Ascending aorta (tissue), 2 donors: Measurements from ENCODE around the gene MIDN. TPM values are rescaled to one million over a fixed set of nuclear protein-coding genes. Genes with fewer than 3 reads are reported as not detected.
A peak's percentile ranks its signal among the peaks of the same experiment; 100 is the strongest.

Experiments used
- DNase-seq, 2 donors: peaks; one replicate each; pipeline ENCODE4 v3.0.0-alpha.2; 2019; ENCODE audit warnings: low spot score in 2 of 2
- H3K27ac ChIP-seq, 2 donors: fragments of 200-600 bp; sonication (generic); one replicate each; pipeline ENCODE4 v1.5.1; 2016 to 2017; ENCODE audit warnings: mild to moderate bottlenecking in 1 of 2
- H3K27me3 ChIP-seq: fragments of 200-600 bp; sonication (generic); one replicate; pipeline ENCODE4 v1.5.1; 2017
- H3K36me3 ChIP-seq, 2 donors: fragments of 200-600 bp; sonication (generic); one replicate each; pipeline ENCODE4 v1.5.1; 2016
- H3K4me1 ChIP-seq, 2 donors: fragments of 200-600 bp; sonication (generic); one replicate each; pipeline ENCODE4 v1.5.1; 2016 to 2017; ENCODE audit warnings: mild to moderate bottlenecking in 1 of 2
- H3K4me3 ChIP-seq, 2 donors: fragments of 200-600 bp; sonication (generic); one replicate each; pipeline ENCODE4 v1.5.1; 2016 to 2017; ENCODE audit warnings: mild to moderate bottlenecking in 1 of 2
- H3K9me3 ChIP-seq, 2 donors: fragments of 200-600 bp; sonication (generic); one replicate each; pipeline ENCODE4 v1.5.1; 2016
- intact Hi-C: fragments of 100-400 bp; cut with DNase I; formaldehyde crosslinking; loops from one replicate; pipeline ENCODE4 v1.15.1; 2023
- total RNA-seq: library from RNA; depleted of rRNA; stranded (reverse); fragments of >200 nt; gene quantifications from one replicate; pipeline ENCODE4 v1.1.0, GENCODE V29; 2016
- TF ChIP-seq, protein P1 (sequence below), 3 experiments: fragments of 200-600 bp in 2 of 3; fragments of 450-650 bp in 1 of 3; sonication (generic) in 2 of 3; IDR thresholded peaks; one replicate each; pipeline ENCODE4 v1.5.1; 2016 to 2019; ENCODE audit warnings: antibody characterized with exemption in 3 of 3, mild to moderate bottlenecking in 1 of 3, moderate library complexity in 1 of 3

Gene MIDN
- total RNA-seq, 1 donor from 2014 or later = 307 TPM

DNA sequence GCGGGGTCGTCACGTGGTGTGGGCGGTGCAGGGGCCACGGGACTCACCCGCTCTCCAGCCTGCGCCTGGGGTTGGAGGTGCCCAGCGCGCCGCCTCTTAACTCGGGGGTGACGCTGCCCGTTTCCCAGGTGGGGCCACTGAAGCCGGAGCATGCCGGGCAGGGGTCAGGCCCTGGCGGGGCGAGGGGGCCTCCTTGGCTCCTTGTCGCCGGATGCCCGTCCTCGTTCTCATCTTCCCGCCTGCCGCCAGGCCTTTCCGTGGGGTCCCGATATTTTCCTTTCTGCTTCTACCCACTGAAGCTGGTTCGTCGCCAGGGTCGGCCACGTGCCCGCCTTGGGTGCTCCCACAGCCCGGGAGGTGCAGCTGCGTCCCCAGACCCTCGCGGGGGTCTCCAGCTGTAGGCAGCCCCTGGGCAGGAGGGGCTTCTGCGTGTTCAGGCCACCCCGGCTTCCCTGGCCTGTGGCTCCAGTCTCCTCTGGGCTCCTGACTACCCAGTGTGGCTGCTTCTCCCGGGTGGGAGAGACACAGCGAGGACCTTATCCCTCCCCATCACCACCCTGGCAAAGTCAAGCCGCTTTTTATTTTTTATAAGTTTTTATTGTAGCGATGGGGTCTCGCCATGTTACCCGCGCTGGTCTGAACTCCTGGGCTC lies 27.7 kb downstream of the MIDN start:
- peak overlapping the region; percentile 94 to 99 for H3K27ac ChIP-seq
- no peaks in the 10 kb centered on the region for H3K27me3 ChIP-seq
- no peak for DNase-seq
- peak overlapping the region; percentile 79 to 86 for H3K4me3 ChIP-seq
- peaks cover 44 to 56% of the 10 kb centered on the region in 2 donors for H3K36me3 ChIP-seq
- H3K4me1 ChIP-seq = peaks cover 25 to 44% of the 10 kb centered on the region in 2 donors
- TF ChIP-seq, protein P1, sequence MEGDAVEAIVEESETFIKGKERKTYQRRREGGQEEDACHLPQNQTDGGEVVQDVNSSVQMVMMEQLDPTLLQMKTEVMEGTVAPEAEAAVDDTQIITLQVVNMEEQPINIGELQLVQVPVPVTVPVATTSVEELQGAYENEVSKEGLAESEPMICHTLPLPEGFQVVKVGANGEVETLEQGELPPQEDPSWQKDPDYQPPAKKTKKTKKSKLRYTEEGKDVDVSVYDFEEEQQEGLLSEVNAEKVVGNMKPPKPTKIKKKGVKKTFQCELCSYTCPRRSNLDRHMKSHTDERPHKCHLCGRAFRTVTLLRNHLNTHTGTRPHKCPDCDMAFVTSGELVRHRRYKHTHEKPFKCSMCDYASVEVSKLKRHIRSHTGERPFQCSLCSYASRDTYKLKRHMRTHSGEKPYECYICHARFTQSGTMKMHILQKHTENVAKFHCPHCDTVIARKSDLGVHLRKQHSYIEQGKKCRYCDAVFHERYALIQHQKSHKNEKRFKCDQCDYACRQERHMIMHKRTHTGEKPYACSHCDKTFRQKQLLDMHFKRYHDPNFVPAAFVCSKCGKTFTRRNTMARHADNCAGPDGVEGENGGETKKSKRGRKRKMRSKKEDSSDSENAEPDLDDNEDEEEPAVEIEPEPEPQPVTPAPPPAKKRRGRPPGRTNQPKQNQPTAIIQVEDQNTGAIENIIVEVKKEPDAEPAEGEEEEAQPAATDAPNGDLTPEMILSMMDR (IDR thresholded peaks at IDR 0.05) = no peak
- intact Hi-C loops = loop anchor here (1.0 to 5.0 kb wide), 2 partner anchors 78 to 216 kb away; partner anchors contain the start of genes PCSK4 and REEP6
- no peaks in the 10 kb centered on the region for H3K9me3 ChIP-seq

DNA sequence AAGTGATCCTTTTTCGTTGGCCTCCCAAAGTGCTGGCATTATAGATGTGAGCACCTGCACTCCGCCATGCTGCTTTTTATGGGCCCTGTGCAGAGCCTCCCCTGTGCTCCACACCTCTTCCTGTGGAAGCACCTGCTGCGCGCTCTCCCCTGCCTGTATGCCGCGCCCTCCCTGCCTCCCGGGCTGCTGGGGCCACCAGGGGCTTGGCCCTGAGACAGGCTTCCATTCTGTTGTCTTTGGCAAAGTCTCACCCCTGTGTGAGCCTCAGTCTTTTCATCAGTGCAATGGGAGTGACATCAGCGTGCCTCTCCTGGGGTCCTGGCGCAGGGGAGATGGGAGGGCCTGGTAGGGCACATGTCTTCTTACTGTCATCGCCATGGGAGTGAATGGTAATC lies 28.2 kb downstream of the MIDN start:
- Histone ChIP-seq H3K9me3 (no peaks in the 10 kb centered on the region), H3K4me3 (peak overlapping the region; percentile 79 to 86), H3K27me3 (no peaks in the 10 kb centered on the region), H3K27ac (peak overlapping the region; percentile 94 to 99), H3K36me3 (peaks cover 39 to 50% of the 10 kb centered on the region in 2 donors), H3K4me1 (peaks cover 20 to 39% of the 10 kb centered on the region in 2 donors)
- no peak for DNase-seq
- TF ChIP-seq, protein P1 (IDR thresholded peaks at IDR 0.05) = no peak
- intact Hi-C loops = loop anchor here (1.0 to 5.0 kb wide), 2 partner anchors 78 to 216 kb away; partner anchors contain the start of genes PCSK4 and REEP6

DNA sequence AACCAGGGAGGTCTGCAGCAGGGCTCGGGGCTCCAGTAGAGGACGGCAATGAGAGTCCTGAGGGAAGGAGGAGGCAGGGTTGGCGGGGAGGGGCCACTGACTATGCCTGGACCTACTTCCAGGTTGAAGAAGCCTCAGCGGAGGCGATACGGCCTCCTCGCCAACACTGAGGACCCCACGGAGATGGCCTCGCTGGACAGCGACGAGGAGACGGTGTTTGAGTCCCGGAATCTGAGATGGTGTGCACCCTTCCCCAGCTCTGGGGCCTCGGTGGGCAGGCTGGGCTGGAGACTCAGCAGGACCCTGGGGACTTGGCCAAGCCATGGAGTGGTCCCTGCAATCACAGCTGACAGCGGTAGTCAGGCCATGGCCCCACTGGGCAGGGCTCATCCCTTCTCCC lies 28.7 kb downstream of the MIDN start:
- DNase-seq = no peak
- Histone ChIP-seq H3K4me3 (no peak overlapping the region), H3K27ac (no peak overlapping the region), H3K36me3 (peaks cover 35 to 46% of the 10 kb centered on the region in 2 donors), H3K4me1 (peaks cover 16 to 35% of the 10 kb centered on the region in 2 donors), H3K27me3 (no peaks in the 10 kb centered on the region), H3K9me3 (no peaks in the 10 kb centered on the region)
- TF ChIP-seq, protein P1 (IDR thresholded peaks at IDR 0.05) = no peak
- intact Hi-C loops = loop anchor here (5.0 kb wide), 1 partner anchor 215 kb away; the partner anchor contains the start of genes PCSK4 and REEP6

DNA sequence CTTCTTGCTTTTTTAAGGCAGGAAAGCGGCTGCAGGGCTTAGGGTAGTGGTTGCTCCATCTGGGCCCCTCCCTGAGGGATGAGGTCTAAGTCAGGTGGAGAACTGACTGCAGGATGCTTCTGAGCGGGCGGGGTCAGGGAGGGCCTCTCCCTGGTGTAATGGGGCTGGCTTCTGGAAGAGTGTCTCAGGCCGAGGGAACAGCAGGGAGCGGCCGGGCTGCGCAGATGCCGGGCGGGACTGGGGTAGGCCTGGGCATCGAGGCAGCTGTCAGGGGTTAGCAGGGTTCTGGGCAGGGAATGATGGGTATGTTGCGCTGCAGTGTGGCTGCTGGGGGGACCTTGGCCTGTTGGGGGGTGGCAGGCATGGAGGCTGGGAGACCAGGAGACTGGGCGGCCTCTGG lies 29.7 kb downstream of the MIDN start:
- H3K9me3 ChIP-seq = no peaks in the 10 kb centered on the region
- TF ChIP-seq, protein P1 (IDR thresholded peaks at IDR 0.05) = no peak
- no peaks in the 10 kb centered on the region for H3K27me3 ChIP-seq
- H3K36me3 ChIP-seq = peaks cover 25 to 36% of the 10 kb centered on the region in 2 donors
- H3K27ac ChIP-seq = no peak overlapping the region
- no peak for DNase-seq
- intact Hi-C loops = loop anchor here (2.0 to 5.0 kb wide), 2 partner anchors 131 to 214 kb away; partner anchors contain the start of genes PCSK4 and REEP6
- no peak overlapping the region for H3K4me3 ChIP-seq
- H3K4me1 ChIP-seq = peaks cover 11 to 26% of the 10 kb centered on the region in 2 donors

DNA sequence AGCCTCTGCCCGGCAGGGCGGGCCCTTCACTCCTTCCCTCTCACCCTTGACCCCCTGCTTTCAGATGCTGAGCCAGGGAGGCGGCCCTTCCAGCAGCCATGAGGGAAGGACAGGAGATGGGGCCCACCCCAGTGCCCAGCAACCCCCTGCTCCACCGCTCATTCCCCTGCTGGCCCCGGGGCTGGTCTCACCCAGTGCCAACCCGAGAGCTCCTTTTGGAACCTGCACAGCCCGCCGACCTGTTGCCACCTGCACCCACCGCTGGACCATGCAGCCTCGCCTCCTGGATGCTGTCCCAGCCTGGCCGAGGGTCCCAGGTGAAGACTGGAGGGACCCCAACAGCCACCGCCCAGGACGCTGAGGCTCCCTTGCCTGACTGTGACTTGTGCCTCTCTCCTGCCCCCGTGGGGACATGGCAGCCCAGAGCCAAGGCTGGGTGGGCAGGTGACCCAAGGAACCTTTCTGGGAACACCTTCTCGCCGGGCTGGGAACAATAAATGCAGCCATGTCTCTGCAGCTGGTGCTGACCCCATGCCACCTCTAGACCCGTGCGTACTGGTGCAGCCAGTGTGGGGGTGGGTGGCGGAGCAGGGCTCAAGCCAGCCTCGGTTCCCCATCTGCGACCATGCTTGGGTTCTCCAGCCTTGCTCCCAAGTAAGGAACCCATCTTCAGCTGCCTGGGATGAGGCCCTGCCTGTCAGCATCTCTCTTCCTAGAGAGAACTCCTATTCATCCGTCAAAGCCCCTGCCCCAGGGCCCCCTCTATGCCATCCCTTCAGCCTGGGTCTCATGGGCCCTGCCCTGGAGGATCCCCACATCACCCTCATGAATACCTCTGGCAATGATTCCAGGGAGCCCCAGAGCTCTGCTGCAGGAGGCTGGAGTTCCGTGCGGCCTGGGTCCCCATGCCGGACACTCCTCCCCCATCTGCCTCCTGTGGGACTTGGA lies 30.6 kb downstream of the MIDN start:
- no peak overlapping the region for H3K4me3 ChIP-seq
- no peak for DNase-seq
- H3K4me1 ChIP-seq = peaks cover 11 to 19% of the 10 kb centered on the region in 2 donors
- peaks cover 5% of the 10 kb centered on the region for H3K27me3 ChIP-seq
- peaks cover 16 to 27% of the 10 kb centered on the region in 2 donors for H3K36me3 ChIP-seq
- intact Hi-C loops = loop anchor here (2.0 to 5.0 kb wide), 2 partner anchors 130 to 213 kb away; partner anchors contain the start of genes PCSK4 and REEP6
- H3K9me3 ChIP-seq = no peaks in the 10 kb centered on the region
- no peak overlapping the region for H3K27ac ChIP-seq
- TF ChIP-seq, protein P1 (IDR thresholded peaks at IDR 0.05) = no peak
